Neural crest cell (in vitro differentiated cells): ENCODE measurements around the gene SHMT2. TPM values are rescaled to one million over a fixed set of nuclear protein-coding genes. Genes with fewer than 3 reads are reported as not detected.

Experiments
- DNase-seq: peaks from one replicate; pipeline ENCODE4 v3.0.0; 2021; ENCODE audit warnings: low read depth, mixed read lengths, low spot score
- H3K27ac Mint-ChIP-seq: one replicate; pipeline ENCODE4 v1.8.0; 2021; ENCODE audit warnings: mild to moderate bottlenecking, mixed read lengths; ENCODE audit not compliant: unreplicated experiment
- H3K27me3 Mint-ChIP-seq: 2 replicates; pipeline ENCODE4 v1.8.0; 2021; ENCODE audit warnings: low read depth, mild to moderate bottlenecking, mixed read lengths
- H3K36me3 Mint-ChIP-seq: 2 replicates; pipeline ENCODE4 v1.8.0; 2021; ENCODE audit warnings: low read depth, mild to moderate bottlenecking, mixed read lengths
- H3K4me1 Mint-ChIP-seq: 2 replicates; pipeline ENCODE4 v1.8.0; 2021; ENCODE audit warnings: mixed read lengths
- H3K4me3 Mint-ChIP-seq: one replicate; pipeline ENCODE4 v1.8.0; 2021; ENCODE audit warnings: mild to moderate bottlenecking, mixed read lengths
- H3K9me3 Mint-ChIP-seq: 2 replicates; pipeline ENCODE4 v1.8.0; 2021; ENCODE audit warnings: mixed read lengths
- total RNA-seq: library from RNA; stranded (reverse); gene quantifications from 2 replicates; pipeline ENCODE4 v1.2.1, GENCODE V29; 2021
- TF ChIP-seq, protein P1 (sequence below): fragments of 200-600 bp; sonication (generic); conservative IDR thresholded peaks from 2 replicates; pipeline ENCODE4 v1.5.0; 2021; ENCODE audit warnings: antibody characterized with exemption, mild to moderate bottlenecking

The SHMT2 gene
- total RNA-seq, 1 donor from 2014 or later = 230 TPM

GRCh38 chr12:57215065-57215464, 14.4 kb upstream of the SHMT2 start:
- Mint-ChIP-seq H3K9me3 (no peaks in the 10 kb centered on the region), H3K27me3 (peaks cover 67% of the 10 kb centered on the region), H3K4me3 (peak overlapping the region; percentile 43), H3K27ac (no peak overlapping the region), H3K4me1 (peaks cover 43% of the 10 kb centered on the region), H3K36me3 (no peaks in the 10 kb centered on the region)
- no peak for DNase-seq
- TF ChIP-seq, protein P1, sequence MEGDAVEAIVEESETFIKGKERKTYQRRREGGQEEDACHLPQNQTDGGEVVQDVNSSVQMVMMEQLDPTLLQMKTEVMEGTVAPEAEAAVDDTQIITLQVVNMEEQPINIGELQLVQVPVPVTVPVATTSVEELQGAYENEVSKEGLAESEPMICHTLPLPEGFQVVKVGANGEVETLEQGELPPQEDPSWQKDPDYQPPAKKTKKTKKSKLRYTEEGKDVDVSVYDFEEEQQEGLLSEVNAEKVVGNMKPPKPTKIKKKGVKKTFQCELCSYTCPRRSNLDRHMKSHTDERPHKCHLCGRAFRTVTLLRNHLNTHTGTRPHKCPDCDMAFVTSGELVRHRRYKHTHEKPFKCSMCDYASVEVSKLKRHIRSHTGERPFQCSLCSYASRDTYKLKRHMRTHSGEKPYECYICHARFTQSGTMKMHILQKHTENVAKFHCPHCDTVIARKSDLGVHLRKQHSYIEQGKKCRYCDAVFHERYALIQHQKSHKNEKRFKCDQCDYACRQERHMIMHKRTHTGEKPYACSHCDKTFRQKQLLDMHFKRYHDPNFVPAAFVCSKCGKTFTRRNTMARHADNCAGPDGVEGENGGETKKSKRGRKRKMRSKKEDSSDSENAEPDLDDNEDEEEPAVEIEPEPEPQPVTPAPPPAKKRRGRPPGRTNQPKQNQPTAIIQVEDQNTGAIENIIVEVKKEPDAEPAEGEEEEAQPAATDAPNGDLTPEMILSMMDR = no peak

GRCh38 chr12:57215668-57216013, 13.9 kb upstream of the SHMT2 start:
- TF ChIP-seq, protein P1 = no peak
- Mint-ChIP-seq H3K9me3 (no peaks in the 10 kb centered on the region), H3K27me3 (peaks cover 70% of the 10 kb centered on the region), H3K36me3 (no peaks in the 10 kb centered on the region), H3K27ac (no peak overlapping the region), H3K4me1 (peaks cover 45% of the 10 kb centered on the region), H3K4me3 (peak overlapping the region; percentile 43)
- DNase-seq = no peak

- no peaks in the 10 kb centered on the region for H3K36me3 Mint-ChIP-seq
- no peak within 1 kb of the TSS for H3K27ac Mint-ChIP-seq
- TF ChIP-seq, protein P1 = no peak
- H3K9me3 Mint-ChIP-seq = no peaks in the 10 kb centered on the region
- peaks cover 49% of the 10 kb centered on the region for H3K4me1 Mint-ChIP-seq
- no peak for DNase-seq
- peaks cover 76% of the 10 kb centered on the region for H3K27me3 Mint-ChIP-seq
- H3K4me3 Mint-ChIP-seq = peak within 1 kb of the TSS; percentile 83
Measured at GRCh38 chr12:57216014-57216911, 13.2 kb upstream of the SHMT2 start, which contains the start of gene NXPH4. Gene NXPH4, plus strand, starts transcription at chr12:57216794. Its CDS starts 176 bp downstream, at chr12:57216970.

- Mint-ChIP-seq H3K4me3 (peak overlapping the region; percentile 83), H3K4me1 (peaks cover 56% of the 10 kb centered on the region), H3K27ac (no peak overlapping the region), H3K9me3 (no peaks in the 10 kb centered on the region), H3K36me3 (no peaks in the 10 kb centered on the region), H3K27me3 (peaks cover 86% of the 10 kb centered on the region)
- DNase-seq = no peak
- TF ChIP-seq, protein P1 = no peak
Measured at GRCh38 chr12:57216921-57217879, 12.3 kb upstream of the SHMT2 start.

- Mint-ChIP-seq H3K27ac (no peak overlapping the region), H3K4me1 (peaks cover 60% of the 10 kb centered on the region), H3K9me3 (no peaks in the 10 kb centered on the region), H3K27me3 (peaks cover 93% of the 10 kb centered on the region), H3K36me3 (no peaks in the 10 kb centered on the region), H3K4me3 (peak overlapping the region; percentile 83)
- TF ChIP-seq, protein P1 = no peak
- DNase-seq = no peak
Measured at GRCh38 chr12:57218030-57218853, 11.3 kb upstream of the SHMT2 start.
